ENCODE measurements around the gene ST7L.

The ST7L gene

DNA sequence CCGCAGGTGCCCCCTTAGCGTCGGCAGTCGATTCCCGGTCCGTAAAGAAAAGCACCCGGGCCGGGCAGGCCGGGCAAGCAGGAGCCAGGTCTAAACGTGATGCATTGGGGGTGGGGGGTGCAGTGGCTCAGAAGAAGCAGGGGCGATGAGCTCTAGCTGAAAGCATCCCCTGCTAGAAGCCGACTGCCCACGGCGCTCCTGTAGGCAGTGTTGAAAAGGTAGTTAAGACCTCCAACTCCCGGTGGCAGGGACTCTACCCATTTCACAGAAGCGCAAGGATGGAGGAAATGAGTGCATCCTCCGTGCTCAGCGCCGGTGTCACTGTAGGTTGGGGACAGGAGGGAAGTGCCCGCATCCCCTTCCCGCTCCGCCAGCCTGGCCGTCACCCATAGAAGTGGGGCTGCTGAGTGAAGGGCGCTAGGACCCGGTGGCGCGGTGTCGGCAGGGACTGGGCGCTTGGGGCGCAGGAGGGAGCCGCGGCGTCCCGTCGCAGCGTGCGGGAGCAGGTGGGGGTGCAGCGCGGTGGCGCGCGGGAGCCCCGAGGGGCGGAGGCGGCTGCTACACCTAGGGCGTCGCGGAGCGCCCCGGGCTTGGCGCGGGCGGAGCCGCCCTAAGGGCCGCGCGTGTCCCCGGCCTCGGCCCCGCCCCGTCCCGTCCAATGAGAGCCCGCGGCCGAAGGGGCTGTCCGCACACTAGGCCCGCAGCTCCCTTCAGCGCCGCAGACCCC, 110.5 kb downstream of the ST7L start, which contains the start of gene WNT2B:
Gene WNT2B (plus strand): TSS at position 688 of the 727 bp plus-strand sequence. CDS start 298 bp downstream, outside the sequence.
- Histone ChIP-seq H3K4me1 (ENCODE audit: low read length) (no peaks in the 10 kb centered on the region), H3K9me3 (replicated peaks; ENCODE audit: insufficient read depth, low read length) (no peaks in the 10 kb centered on the region), H3K36me3 (replicated peaks; ENCODE audit: insufficient read depth, low read length) (no peaks in the 10 kb centered on the region), H4K20me1 (ENCODE audit: insufficient read depth, low read length) (no peaks in the 10 kb centered on the region), H3K4me3 (ENCODE audit: low read length) (peak within 1 kb of the TSS; percentile 63), H3K79me2 (ENCODE audit: low read length) (no peaks in the 10 kb centered on the region), H3K9ac (ENCODE audit: low read length) (no peak within 1 kb of the TSS), H3K4me2 (ENCODE audit: low read depth, low read length) (peak within 1 kb of the TSS; percentile 84), H2AFZ (ENCODE audit: low read length) (0 out of 2 replicates have a peak within 1 kb of the TSS, but pooled peaks have one; percentile 48), H3K9me2 (replicated peaks; ENCODE audit: insufficient read depth, low read length) (no peaks in the 10 kb centered on the region), H3K27me3 (replicated peaks; ENCODE audit: insufficient read depth, low read length) (no peaks in the 10 kb centered on the region), H3F3A (ENCODE audit: insufficient read depth, low read length) (no peaks in the 10 kb centered on the region), H3K27ac (ENCODE audit: low read length) (no peak within 1 kb of the TSS)
- DNase-seq = peak; percentile 10
- TF ChIP-seq EZH2 (optimal IDR thresholded peaks at IDR 0.05; ENCODE audit: low read depth, low read length) (no peak), EZH2phosphoT487 (IDR thresholded peaks at IDR 0.05; ENCODE audit: low read length) (no peak)
- TF ChIP-seq, protein P1, sequence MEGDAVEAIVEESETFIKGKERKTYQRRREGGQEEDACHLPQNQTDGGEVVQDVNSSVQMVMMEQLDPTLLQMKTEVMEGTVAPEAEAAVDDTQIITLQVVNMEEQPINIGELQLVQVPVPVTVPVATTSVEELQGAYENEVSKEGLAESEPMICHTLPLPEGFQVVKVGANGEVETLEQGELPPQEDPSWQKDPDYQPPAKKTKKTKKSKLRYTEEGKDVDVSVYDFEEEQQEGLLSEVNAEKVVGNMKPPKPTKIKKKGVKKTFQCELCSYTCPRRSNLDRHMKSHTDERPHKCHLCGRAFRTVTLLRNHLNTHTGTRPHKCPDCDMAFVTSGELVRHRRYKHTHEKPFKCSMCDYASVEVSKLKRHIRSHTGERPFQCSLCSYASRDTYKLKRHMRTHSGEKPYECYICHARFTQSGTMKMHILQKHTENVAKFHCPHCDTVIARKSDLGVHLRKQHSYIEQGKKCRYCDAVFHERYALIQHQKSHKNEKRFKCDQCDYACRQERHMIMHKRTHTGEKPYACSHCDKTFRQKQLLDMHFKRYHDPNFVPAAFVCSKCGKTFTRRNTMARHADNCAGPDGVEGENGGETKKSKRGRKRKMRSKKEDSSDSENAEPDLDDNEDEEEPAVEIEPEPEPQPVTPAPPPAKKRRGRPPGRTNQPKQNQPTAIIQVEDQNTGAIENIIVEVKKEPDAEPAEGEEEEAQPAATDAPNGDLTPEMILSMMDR (IDR thresholded peaks at IDR 0.05; ENCODE audit: low read length) = no peak

DNA sequence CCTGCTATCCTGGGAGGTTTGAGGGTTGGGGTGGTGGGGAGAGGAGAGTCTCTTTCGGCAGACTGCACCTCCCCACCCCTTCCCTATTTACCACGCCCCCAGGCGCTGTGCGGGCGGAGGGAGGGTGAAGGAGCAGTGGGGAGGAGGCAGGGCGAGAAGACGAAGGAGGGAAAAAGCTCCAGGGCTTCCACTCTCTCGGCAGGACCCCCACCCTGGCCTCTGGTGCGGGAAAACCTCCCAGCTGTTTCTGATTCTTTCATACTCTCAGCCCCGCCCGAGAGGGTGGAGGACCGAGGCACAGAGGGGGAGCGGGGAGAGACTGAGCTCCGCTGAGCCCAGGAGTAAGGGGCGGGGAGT, 111.0 kb downstream of the ST7L start:
- no peak overlapping the region for H3K9ac ChIP-seq (ENCODE audit: low read length)
- H3K9me2 ChIP-seq (replicated peaks; ENCODE audit: insufficient read depth, low read length) = no peaks in the 10 kb centered on the region
- no peaks in the 10 kb centered on the region for H3K9me3 ChIP-seq (replicated peaks; ENCODE audit: insufficient read depth, low read length)
- H3K27me3 ChIP-seq (replicated peaks; ENCODE audit: insufficient read depth, low read length) = no peaks in the 10 kb centered on the region
- H3K4me1 ChIP-seq (ENCODE audit: low read length) = no peaks in the 10 kb centered on the region
- H3F3A ChIP-seq (ENCODE audit: insufficient read depth, low read length) = no peaks in the 10 kb centered on the region
- no peaks in the 10 kb centered on the region for H3K36me3 ChIP-seq (replicated peaks; ENCODE audit: insufficient read depth, low read length)
- TF ChIP-seq, protein P1 (IDR thresholded peaks at IDR 0.05; ENCODE audit: low read length) = no peak
- TF ChIP-seq EZH2phosphoT487 (IDR thresholded peaks at IDR 0.05; ENCODE audit: low read length) (no peak), EZH2 (optimal IDR thresholded peaks at IDR 0.05; ENCODE audit: low read depth, low read length) (no peak)
- no peak overlapping the region for H3K27ac ChIP-seq (ENCODE audit: low read length)
- H2AFZ ChIP-seq (ENCODE audit: low read length) = 0 out of 2 replicates have a peak overlapping the region, but pooled peaks have one; percentile 48
- H3K79me2 ChIP-seq (ENCODE audit: low read length) = no peaks in the 10 kb centered on the region
- peak overlapping the region; percentile 63 for H3K4me3 ChIP-seq (ENCODE audit: low read length)
- DNase-seq = no peak
- no peaks in the 10 kb centered on the region for H4K20me1 ChIP-seq (ENCODE audit: insufficient read depth, low read length)
- H3K4me2 ChIP-seq (ENCODE audit: low read depth, low read length) = peak overlapping the region; percentile 84

DNA sequence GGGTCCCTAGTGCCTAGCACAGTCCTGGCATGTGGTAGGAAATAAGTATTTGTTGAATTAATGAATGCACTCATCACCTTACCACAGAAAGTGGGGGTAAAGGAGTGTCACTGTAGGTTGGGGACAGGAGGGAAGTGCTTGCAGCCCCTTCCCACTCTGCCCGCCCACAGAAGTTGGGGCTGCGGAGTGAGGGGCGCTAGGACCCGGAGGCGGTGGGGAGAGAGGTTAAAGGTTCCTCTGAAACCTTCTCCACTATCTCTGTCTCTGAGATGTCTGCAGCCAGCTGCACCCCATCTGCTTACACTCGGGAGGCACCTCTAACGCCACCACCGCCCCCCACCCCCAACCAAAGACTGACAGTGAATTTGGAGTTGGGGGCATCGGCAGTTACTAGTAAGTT, 111.6 kb downstream of the ST7L start:
- TF ChIP-seq EZH2 (optimal IDR thresholded peaks at IDR 0.05; ENCODE audit: low read depth, low read length) (no peak), EZH2phosphoT487 (IDR thresholded peaks at IDR 0.05; ENCODE audit: low read length) (no peak)
- TF ChIP-seq, protein P1 (IDR thresholded peaks at IDR 0.05; ENCODE audit: low read length) = no peak
- no peaks in the 10 kb centered on the region for H4K20me1 ChIP-seq (ENCODE audit: insufficient read depth, low read length)
- no peak overlapping the region for H3K9ac ChIP-seq (ENCODE audit: low read length)
- no peaks in the 10 kb centered on the region for H3K9me2 ChIP-seq (replicated peaks; ENCODE audit: insufficient read depth, low read length)
- H3K36me3 ChIP-seq (replicated peaks; ENCODE audit: insufficient read depth, low read length) = no peaks in the 10 kb centered on the region
- no peak overlapping the region for H3K4me2 ChIP-seq (ENCODE audit: low read depth, low read length)
- no peak overlapping the region for H2AFZ ChIP-seq (ENCODE audit: low read length)
- no peaks in the 10 kb centered on the region for H3F3A ChIP-seq (ENCODE audit: insufficient read depth, low read length)
- H3K4me3 ChIP-seq (ENCODE audit: low read length) = no peak overlapping the region
- DNase-seq = no peak
- H3K4me1 ChIP-seq (ENCODE audit: low read length) = no peaks in the 10 kb centered on the region
- no peaks in the 10 kb centered on the region; the same call in 1 of the 2 replicates for H3K27me3 ChIP-seq (replicated peaks; ENCODE audit: insufficient read depth, low read length)
- no peaks in the 10 kb centered on the region for H3K79me2 ChIP-seq (ENCODE audit: low read length)
- H3K27ac ChIP-seq (ENCODE audit: low read length) = no peak overlapping the region
- H3K9me3 ChIP-seq (replicated peaks; ENCODE audit: insufficient read depth, low read length) = no peaks in the 10 kb centered on the region
